22Rv1 (cell line): Measurements from ENCODE around the gene PRM1.

Experiments
- ZFX ChIP-seq: fragments of 450-650 bp; IDR thresholded peaks from 2 replicates; pipeline ENCODE4 v1.6.1; 2017; ENCODE audit warnings: antibody characterized with exemption, borderline replicate concordance
- TF ChIP-seq, protein P1 (sequence below): fragments of 450-650 bp; IDR thresholded peaks from 2 replicates; pipeline ENCODE4 v1.5.1; 2017; ENCODE audit warnings: mild to moderate bottlenecking

DNA sequence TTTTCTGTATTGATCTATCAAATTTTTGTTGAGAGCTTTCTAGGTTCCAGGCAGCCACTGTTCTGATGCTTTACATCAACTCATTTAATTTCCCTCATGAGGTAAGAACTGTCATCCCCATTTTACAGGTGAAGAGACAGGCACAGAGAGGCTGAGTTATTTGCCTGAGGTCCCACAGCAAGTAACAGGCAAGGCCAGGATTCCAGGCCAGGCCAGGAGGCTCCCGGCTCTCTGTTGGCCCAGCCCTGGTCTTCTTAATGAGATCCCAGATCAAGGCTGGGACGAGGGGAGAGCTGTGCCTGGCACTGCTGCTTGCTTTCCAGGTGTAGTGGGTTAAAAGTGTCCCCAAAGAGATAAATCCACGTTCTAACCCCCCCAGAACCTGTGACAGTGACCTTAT, 41.7 kb upstream of the PRM1 start:
- TF ChIP-seq, protein P1, sequence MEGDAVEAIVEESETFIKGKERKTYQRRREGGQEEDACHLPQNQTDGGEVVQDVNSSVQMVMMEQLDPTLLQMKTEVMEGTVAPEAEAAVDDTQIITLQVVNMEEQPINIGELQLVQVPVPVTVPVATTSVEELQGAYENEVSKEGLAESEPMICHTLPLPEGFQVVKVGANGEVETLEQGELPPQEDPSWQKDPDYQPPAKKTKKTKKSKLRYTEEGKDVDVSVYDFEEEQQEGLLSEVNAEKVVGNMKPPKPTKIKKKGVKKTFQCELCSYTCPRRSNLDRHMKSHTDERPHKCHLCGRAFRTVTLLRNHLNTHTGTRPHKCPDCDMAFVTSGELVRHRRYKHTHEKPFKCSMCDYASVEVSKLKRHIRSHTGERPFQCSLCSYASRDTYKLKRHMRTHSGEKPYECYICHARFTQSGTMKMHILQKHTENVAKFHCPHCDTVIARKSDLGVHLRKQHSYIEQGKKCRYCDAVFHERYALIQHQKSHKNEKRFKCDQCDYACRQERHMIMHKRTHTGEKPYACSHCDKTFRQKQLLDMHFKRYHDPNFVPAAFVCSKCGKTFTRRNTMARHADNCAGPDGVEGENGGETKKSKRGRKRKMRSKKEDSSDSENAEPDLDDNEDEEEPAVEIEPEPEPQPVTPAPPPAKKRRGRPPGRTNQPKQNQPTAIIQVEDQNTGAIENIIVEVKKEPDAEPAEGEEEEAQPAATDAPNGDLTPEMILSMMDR: no peak
- no peak for TF ChIP-seq ZFX
